ENCODE data around the gene NAPB. TPM values are rescaled to one million over a fixed set of nuclear protein-coding genes. Genes with fewer than 3 reads are reported as not detected.
"Not testable (repeated sequence)": the region's sequence is repeated elsewhere in the genome, so short reads cannot be mapped to it uniquely, and the experiment has no call there.

NAPB gene
- 14.0 and 15.5 TPM in 2 replicates for total RNA-seq

DNA sequence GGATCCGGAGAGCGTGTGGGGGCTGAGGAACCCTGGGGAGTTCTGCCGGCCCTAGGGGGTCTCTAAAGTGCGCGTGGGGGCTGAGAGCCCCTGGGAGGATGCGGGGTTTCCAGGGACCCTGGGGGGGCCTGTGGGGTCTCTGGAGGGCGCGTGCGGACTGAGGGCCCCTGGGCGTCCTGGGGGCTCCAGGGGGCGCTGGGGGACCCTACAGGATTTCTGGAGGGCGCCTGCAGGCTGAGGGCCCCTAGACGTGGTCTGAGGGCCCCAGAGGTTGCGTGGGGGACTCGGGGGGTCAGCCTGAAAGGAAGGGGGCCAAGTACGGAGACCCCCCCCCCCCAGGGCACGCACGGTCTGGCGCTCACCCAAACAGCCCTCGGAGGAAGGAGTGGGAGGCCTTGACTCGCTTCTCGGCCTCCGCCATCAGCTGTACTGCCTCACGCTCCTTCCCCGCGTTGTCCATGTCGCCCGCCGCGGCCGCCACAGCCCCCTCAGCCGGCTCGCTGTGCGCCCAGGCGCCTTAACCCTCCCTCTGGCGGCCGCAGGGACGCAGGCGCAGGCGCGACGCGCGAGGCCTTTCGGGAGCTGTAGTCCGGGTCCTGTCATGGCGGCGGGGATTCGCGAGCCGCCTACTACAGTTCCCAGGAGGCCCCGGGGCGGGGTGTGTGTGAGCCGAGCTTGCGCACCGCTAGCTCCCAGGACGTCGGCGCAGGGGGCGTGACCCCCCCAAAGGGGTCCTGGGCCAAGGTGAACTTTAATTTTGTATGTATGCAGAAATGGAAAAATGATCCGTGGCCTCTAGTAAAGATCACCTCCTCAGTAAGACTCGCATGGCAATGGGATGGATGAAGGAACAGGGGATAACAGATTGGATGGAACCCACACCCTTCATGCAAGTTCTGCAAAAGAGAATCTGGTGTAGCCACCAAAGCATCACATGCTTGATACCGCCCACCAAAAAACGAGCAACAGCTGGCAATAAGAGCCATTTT is at the start of gene NAPB:
NAPB (minus strand) TSS at position 546 of the 989 bp plus-strand sequence; CDS start at position 460, 86 bp downstream.
- DNase-seq (ENCODE audit: low spot score): peak; percentile 92
- H3K4me3 Mint-ChIP-seq: peak within 1 kb of the TSS; percentile 97
- peaks cover 49% of the 10 kb centered on the region for H3K4me1 Mint-ChIP-seq (ENCODE audit: low read depth)
- H3K27me3 Mint-ChIP-seq (ENCODE audit: insufficient read depth): no peaks in the 10 kb centered on the region
- peak within 1 kb of the TSS; percentile 81 for H3K27ac Mint-ChIP-seq
- intact Hi-C loops (cut with micrococcal nuclease): loop anchor here (1.0 to 5.0 kb wide), 6 partner anchors 13 to 1986 kb away; partner anchors contain the start of genes GINS1, GZF1 and NXT1
- no peaks in the 10 kb centered on the region for H3K36me3 Mint-ChIP-seq (ENCODE audit: low read depth)
- H3K9me3 Mint-ChIP-seq: no peaks in the 10 kb centered on the region

DNA sequence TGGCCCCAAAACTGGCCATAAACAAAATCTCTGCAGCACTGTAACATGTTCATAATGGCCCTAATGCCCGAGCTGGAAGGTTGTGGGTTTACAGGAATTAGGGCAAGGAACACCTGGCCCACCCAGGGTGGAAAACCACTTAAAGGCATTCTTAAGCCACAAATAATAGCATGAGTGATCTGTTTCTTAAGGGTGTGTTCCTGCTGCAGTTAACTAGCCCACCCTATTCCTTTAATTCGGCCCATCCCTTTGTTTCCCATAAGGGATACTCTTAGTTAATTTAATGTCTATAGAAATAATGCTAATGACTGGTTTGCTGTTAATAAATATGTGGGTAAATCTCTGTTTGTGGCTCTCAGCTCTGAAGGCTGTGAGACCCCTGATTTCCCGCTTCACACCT is 45.7 kb upstream of the NAPB start:
- peaks cover 22% of the 10 kb centered on the region for H3K9me3 Mint-ChIP-seq
- H3K4me1 Mint-ChIP-seq (ENCODE audit: low read depth); H3K27ac Mint-ChIP-seq; DNase-seq (ENCODE audit: low spot score); H3K36me3 Mint-ChIP-seq (ENCODE audit: low read depth); H3K27me3 Mint-ChIP-seq (ENCODE audit: insufficient read depth); H3K4me3 Mint-ChIP-seq; intact Hi-C loops (cut with micrococcal nuclease): not testable (repeated sequence)

DNA sequence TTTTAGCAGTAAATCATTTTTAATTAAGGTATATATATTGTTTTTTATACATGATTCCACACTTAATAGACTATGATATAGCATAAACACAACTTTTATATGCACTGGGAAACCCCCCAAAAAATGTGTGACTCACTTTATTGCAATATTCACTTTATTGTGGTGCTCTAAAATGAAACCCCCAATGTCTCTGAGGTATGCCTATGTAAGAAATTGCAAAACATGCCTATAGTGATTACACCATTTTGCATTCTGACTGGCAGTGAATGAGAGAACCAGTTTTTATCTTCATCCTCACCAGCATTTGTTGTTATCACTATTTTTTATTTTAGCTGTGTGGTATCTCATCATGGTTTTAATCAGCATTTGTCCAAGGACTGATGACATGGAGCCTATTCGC is 39.9 kb upstream of the NAPB start:
- DNase-seq (ENCODE audit: low spot score): no peak
- peaks cover 9% of the 10 kb centered on the region for H3K27me3 Mint-ChIP-seq (ENCODE audit: insufficient read depth)
- H3K27ac Mint-ChIP-seq: no peak overlapping the region
- peaks cover 9% of the 10 kb centered on the region for H3K9me3 Mint-ChIP-seq
- H3K4me1 Mint-ChIP-seq (ENCODE audit: low read depth): peaks cover 7% of the 10 kb centered on the region
- no peak overlapping the region for H3K4me3 Mint-ChIP-seq
- intact Hi-C loops (cut with micrococcal nuclease): no loop called here
- H3K36me3 Mint-ChIP-seq (ENCODE audit: low read depth): no peaks in the 10 kb centered on the region

DNA sequence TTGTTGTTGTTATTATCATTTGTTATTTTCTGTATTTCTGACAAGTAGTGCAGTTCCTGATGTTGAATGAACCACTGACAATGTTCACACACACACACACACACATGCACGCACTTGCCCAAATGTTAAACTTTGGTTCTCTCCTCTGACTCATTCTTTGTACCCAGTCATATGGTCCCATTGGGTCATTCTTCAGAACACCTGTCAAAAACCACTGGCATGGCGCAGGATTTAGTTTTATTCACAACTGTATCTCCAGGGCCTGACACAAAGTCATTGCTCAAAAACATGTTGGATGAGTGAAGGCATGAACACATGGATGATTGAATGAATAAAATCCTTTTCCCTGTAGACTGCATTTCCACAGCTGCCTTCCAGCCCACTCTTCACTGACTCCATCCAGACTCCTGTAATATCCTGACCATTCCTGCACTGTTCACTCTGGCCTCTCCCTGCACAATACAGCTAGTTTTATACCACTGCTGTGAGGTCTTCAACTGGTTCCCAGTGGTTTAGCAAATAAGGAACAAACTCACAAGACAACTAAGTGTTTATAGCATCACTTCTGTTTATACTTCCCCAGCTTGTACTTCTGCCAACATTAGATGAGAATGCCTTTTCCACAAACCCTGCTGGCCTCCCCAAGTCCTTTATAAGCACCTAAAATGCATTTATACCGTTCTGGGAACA is 38.3 kb upstream of the NAPB start:
- Mint-ChIP-seq H3K4me3 (no peak overlapping the region), H3K27ac (no peak overlapping the region), H3K27me3 (ENCODE audit: insufficient read depth) (peaks cover 9% of the 10 kb centered on the region), H3K36me3 (ENCODE audit: low read depth) (no peaks in the 10 kb centered on the region), H3K4me1 (ENCODE audit: low read depth) (peaks cover 15% of the 10 kb centered on the region), H3K9me3 (peaks cover 4% of the 10 kb centered on the region)
- DNase-seq (ENCODE audit: low spot score): no peak
- intact Hi-C loops (cut with micrococcal nuclease): no loop called here

DNA sequence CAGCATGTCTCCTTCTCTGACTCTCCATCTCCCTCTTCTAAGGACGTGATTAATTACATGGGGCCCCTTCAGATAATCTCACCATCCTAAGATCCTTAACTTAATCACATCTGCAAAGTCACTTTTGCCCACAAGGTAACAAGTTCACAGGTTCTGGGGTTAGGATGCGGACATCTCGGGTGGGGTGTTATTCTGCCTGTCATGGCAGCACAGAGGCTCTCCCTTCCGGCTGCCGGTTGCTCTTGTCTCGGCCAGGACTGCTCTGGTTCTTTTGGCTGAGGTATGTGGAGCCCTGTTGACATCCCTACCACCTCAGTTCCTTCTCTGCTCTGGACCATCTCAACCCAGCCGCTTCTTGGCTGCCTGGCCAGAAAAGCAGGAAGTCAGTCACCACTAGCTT is 35.6 kb upstream of the NAPB start:
- peaks cover 7% of the 10 kb centered on the region for H3K27me3 Mint-ChIP-seq (ENCODE audit: insufficient read depth)
- no peak overlapping the region for H3K4me3 Mint-ChIP-seq
- H3K27ac Mint-ChIP-seq: no peak overlapping the region
- H3K36me3 Mint-ChIP-seq (ENCODE audit: low read depth): no peaks in the 10 kb centered on the region
- peaks cover 15% of the 10 kb centered on the region for H3K4me1 Mint-ChIP-seq (ENCODE audit: low read depth)
- intact Hi-C loops (cut with micrococcal nuclease): no loop called here
- no peaks in the 10 kb centered on the region for H3K9me3 Mint-ChIP-seq
- no peak for DNase-seq (ENCODE audit: low spot score)

DNA sequence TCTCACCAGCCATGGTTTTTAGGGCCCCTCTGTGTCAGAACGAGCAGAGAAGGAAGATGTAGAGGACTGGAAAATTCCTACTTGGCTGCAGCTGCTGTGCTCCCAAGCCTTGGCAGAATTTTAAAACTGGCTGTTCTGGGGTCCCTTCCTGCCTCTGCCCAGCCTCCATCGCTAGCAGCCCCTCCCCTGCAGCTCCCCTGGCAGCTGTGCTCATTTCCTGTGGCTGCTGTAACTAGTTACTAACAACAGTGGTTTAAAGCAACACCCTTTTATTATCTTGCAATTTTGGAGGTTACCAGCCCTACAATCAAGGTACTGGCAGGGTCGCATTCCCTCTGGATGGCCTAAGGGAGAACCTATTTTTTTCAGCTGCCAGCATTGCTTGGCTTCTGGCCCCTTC is 35.1 kb upstream of the NAPB start:
- Mint-ChIP-seq H3K4me3 (no peak overlapping the region), H3K4me1 (ENCODE audit: low read depth) (peaks cover 15% of the 10 kb centered on the region), H3K27ac (no peak overlapping the region), H3K9me3 (no peaks in the 10 kb centered on the region), H3K27me3 (ENCODE audit: insufficient read depth) (peaks cover 4% of the 10 kb centered on the region), H3K36me3 (ENCODE audit: low read depth) (no peaks in the 10 kb centered on the region)
- intact Hi-C loops (cut with micrococcal nuclease): no loop called here
- DNase-seq (ENCODE audit: low spot score): no peak

DNA sequence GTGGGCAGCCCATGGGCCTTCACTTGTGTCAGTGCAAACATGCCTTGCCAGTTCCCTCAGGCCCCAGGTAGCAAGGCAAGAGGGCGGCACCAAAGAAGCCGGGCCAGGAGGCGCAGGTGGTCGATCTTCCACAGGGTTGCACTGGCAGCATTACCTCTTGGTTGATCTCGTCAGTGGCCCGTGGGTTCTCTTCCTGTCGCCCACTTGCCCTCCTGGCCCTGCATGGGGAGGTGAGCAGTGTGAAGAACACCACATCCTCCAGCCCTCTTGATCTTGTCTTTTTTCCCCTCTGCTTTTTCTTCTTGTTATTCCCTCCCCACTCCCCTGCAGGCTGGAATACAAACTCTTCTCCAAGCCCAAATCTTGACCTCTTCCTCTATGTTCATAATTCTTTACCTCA is 34.4 kb upstream of the NAPB start:
- H3K4me3 Mint-ChIP-seq: no peak overlapping the region
- no peak overlapping the region for H3K27ac Mint-ChIP-seq
- no peaks in the 10 kb centered on the region for H3K36me3 Mint-ChIP-seq (ENCODE audit: low read depth)
- peaks cover 3% of the 10 kb centered on the region for H3K27me3 Mint-ChIP-seq (ENCODE audit: insufficient read depth)
- no peaks in the 10 kb centered on the region for H3K9me3 Mint-ChIP-seq
- no peak for DNase-seq (ENCODE audit: low spot score)
- intact Hi-C loops (cut with micrococcal nuclease): no loop called here
- peaks cover 15% of the 10 kb centered on the region for H3K4me1 Mint-ChIP-seq (ENCODE audit: low read depth)

DNA sequence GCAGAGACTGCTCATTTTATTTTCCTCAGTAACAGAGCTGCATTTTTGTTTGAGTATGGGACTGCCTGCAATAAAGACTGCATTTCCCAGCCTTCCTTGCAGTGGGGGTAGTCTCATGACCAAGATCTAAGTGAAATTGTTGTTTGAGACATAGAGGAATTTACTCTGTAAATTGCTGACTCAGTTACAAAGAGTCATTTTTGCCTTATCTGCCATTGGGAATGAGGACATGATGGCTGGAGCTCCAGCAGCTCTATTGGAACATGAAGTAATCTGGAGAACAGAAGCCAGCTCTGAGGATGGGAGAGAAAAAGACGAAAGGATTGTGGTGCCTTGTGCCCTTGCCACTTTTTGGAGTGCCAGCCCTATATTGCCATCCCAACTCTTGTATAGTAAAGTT is 33.5 kb upstream of the NAPB start:
- intact Hi-C loops (cut with micrococcal nuclease): no loop called here
- no peaks in the 10 kb centered on the region for H3K9me3 Mint-ChIP-seq
- peaks cover 16% of the 10 kb centered on the region for H3K4me1 Mint-ChIP-seq (ENCODE audit: low read depth)

DNA sequence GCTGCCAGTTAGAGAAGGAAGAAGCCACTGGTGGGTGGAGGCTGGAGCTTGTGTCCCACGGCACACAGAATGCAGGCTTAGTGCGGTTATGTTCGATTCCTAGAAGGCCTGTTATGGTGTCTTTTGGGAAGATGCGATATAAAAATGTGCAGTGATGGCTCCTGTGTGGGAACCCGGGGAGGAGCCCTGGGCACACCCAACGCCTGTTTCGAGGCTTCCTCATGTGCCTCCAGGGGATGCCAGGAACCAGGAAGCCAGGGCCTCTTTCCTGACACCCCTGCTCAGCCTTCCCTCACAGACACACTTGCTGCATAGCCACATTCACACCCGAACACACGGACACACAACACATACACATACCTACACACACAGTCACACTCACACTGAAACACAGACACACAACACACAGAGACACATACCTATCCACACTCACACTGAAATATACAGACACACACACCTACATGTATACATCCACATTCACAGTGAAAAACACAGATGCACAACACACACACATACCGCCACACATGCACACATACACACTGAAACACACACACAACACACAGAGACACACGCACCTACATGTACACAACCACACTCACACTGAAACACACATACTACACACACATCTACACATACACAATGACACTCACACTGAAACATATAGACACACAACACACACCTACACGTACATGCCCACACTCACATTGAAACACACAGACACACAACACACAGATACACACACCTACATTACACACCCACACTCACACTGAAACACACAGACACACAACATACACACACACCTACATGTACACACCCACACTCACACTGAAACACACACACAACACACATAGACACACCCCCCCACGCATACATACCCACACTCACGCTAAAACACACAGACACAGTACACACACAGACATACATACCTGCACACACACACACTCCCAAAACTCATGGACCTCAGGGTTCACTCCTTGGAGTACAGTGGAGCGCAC is 32.6 kb upstream of the NAPB start:
- Mint-ChIP-seq H3K27me3 (ENCODE audit: insufficient read depth) (peaks cover 3% of the 10 kb centered on the region), H3K27ac (no peak overlapping the region), H3K4me3 (no peak overlapping the region), H3K36me3 (ENCODE audit: low read depth) (no peaks in the 10 kb centered on the region), H3K9me3 (no peaks in the 10 kb centered on the region), H3K4me1 (ENCODE audit: low read depth) (peaks cover 25% of the 10 kb centered on the region)
- intact Hi-C loops (cut with micrococcal nuclease): no loop called here
- DNase-seq (ENCODE audit: low spot score): no peak

More for the DNA sequence above, 33.5 kb upstream of the NAPB start:
- Mint-ChIP-seq H3K36me3 (ENCODE audit: low read depth) (no peaks in the 10 kb centered on the region), H3K27ac (no peak overlapping the region), H3K27me3 (ENCODE audit: insufficient read depth) (peaks cover 3% of the 10 kb centered on the region), H3K4me3 (no peak overlapping the region)
- no peak for DNase-seq (ENCODE audit: low spot score)

DNA sequence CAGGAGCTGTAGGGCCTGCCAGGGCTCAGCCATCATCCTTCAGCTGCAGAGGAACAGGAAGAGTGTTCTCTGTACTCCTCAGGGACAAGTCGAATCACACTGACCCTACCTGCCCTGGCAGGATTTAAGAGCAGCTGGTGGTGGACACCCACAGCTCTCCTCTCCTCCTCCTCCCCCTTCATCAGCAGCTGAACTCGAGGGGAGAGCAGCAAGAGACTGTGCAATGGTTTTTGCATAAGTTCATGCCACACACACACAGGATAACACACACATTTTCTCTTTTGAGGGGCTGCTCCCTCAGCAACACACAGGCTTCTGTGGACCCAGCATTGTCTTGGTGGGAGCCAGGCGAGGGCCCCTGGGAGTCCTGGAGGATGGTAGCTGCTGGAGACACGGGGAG is 31.5 kb upstream of the NAPB start, which contains the start of gene CST11:
CST11 (minus strand) TSS at position 101 of the 400 bp plus-strand sequence; CDS start at position 36, 65 bp downstream.
- Mint-ChIP-seq H3K4me1 (ENCODE audit: low read depth) (peaks cover 25% of the 10 kb centered on the region), H3K9me3 (no peaks in the 10 kb centered on the region), H3K36me3 (ENCODE audit: low read depth) (no peaks in the 10 kb centered on the region), H3K4me3 (no peak within 1 kb of the TSS), H3K27me3 (ENCODE audit: insufficient read depth) (peaks cover 2% of the 10 kb centered on the region), H3K27ac (no peak within 1 kb of the TSS)
- intact Hi-C loops (cut with micrococcal nuclease): no loop called here
- DNase-seq (ENCODE audit: low spot score): no peak

DNA sequence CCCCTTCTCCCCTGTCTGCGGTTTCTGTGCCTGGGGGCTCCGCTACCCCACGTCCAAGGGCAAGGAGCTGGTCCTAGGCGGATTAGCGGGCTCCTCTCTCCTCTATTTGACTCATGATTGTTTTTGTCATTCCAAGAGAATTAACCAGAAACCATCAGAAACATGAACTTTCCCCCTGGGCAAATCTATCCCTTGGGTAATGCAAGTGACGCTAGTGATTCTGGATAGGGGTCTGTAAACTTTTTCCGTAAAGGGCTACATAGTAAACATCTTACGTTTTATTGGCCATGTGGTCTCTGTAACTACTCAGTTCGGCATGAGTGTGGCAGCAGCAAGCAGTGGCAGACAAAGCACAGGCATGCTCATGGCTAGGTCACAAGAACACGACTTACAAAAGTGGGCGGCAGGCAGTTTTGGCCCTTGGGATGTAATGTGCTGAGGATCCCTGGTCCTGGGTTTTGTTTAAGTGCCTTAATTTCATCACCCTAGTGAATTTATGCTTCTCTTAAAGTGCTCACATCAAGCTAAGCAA is 30.7 kb upstream of the NAPB start:
- intact Hi-C loops (cut with micrococcal nuclease): no loop called here
- H3K4me3 Mint-ChIP-seq: no peak overlapping the region
- no peak overlapping the region for H3K27ac Mint-ChIP-seq
- H3K36me3 Mint-ChIP-seq (ENCODE audit: low read depth): no peaks in the 10 kb centered on the region
- peaks cover 25% of the 10 kb centered on the region for H3K4me1 Mint-ChIP-seq (ENCODE audit: low read depth)
- no peaks in the 10 kb centered on the region for H3K27me3 Mint-ChIP-seq (ENCODE audit: insufficient read depth)
- no peak for DNase-seq (ENCODE audit: low spot score)
- H3K9me3 Mint-ChIP-seq: no peaks in the 10 kb centered on the region

DNA sequence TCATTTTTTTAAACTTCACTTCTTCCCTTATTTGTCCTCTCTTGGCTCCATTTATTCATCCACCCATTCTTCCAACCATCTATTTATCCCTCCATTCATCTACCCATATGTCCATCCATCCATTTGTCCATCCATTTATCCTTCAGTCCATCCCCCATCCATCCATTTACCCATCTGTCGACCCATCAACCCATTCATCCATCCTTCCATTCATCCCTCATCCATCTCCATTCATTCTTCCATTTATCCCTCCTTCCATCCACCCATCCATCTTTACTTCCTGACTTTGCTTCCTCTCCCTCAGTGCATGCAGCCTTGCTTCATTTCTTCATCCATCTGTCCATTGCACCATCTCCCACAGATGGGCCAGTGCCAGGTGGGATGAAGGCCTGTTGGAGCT is 29.6 kb upstream of the NAPB start:
- no peak overlapping the region for H3K4me3 Mint-ChIP-seq
- no peak for DNase-seq (ENCODE audit: low spot score)
- no peaks in the 10 kb centered on the region for H3K27me3 Mint-ChIP-seq (ENCODE audit: insufficient read depth)
- H3K27ac Mint-ChIP-seq: no peak overlapping the region
- H3K4me1 Mint-ChIP-seq (ENCODE audit: low read depth): peaks cover 14% of the 10 kb centered on the region
- intact Hi-C loops (cut with micrococcal nuclease): no loop called here
- H3K36me3 Mint-ChIP-seq (ENCODE audit: low read depth): no peaks in the 10 kb centered on the region
- no peaks in the 10 kb centered on the region for H3K9me3 Mint-ChIP-seq

Data from activated T-helper 1 cell treated with anti-CD3 and anti-CD28 coated beads, Interleukin-12 subunit alpha, Interleukin-12 subunit beta, Interleukin-2, Interleukin-4 antibody, amounts not matched to agents 30 ng/mL and 10 ng/mL and 1 ng/mL, durations not matched to agents 14 hours and 24 hours and 36 hours (primary cell).